Fibroblast of upper back skin (primary cell): ENCODE data around the gene ABTB1.
"Not testable (repeated sequence)": the region's sequence is repeated elsewhere in the genome, so short reads cannot be mapped to it uniquely, and the experiment has no call there.

Experiments used
- DNase-seq: peaks from one replicate; pipeline ENCODE4 v3.0.0-alpha.2; 2013

ABTB1 gene

GRCh38 chr3:127673191-127674100 is 694 bp downstream of the ABTB1 start:
- peak; percentile 51 for DNase-seq

GRCh38 chr3:127674101-127674721 is 1.5 kb downstream of the ABTB1 start:
- DNase-seq: no peak

DNA sequence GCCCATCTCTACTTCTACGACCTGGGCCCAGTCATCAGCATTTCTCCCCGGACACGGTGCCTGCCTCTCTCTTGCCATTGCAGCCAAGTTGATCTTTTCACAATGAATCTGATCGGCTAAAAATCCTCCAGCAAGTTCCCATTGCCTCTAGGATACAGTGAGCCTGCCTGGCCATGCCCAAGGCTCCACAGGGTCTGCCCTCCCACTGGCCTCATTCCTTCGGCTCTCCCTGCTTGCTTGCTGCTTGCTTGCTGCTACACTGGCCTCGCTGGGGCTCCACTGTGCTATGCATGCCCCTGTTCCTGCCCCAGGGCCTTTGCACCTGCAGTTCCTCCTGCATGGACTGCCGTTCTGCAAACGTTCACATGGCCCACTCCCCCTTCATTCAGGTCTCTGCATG is 2.0 kb downstream of the ABTB1 start:
- no peak for DNase-seq

GRCh38 chr3:127675651-127676391 is 3.1 kb downstream of the ABTB1 start:
- no peak for DNase-seq

DNA sequence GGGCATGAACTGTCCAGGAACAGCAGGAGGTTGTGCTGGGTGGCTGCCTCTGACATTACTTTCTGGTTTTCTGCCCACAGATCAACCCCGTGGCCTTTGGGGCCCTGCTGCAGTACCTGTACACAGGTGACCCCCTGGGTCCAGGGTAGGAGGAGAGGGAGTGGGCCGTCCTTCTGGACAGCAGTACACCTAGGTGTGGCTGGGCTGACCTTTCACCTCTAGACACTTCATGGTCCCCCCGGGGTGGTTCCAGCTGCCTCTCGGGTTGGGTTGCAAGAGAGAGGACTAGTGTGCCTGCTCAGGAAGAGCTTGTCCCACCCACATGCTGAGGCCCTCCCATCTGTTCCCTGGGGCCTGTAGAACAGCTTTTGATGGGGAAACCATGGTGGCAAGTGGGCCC is 3.7 kb downstream of the ABTB1 start:
- DNase-seq: no peak

GRCh38 chr3:127676921-127677351 is 4.2 kb downstream of the ABTB1 start:
- no peak for DNase-seq

DNA sequence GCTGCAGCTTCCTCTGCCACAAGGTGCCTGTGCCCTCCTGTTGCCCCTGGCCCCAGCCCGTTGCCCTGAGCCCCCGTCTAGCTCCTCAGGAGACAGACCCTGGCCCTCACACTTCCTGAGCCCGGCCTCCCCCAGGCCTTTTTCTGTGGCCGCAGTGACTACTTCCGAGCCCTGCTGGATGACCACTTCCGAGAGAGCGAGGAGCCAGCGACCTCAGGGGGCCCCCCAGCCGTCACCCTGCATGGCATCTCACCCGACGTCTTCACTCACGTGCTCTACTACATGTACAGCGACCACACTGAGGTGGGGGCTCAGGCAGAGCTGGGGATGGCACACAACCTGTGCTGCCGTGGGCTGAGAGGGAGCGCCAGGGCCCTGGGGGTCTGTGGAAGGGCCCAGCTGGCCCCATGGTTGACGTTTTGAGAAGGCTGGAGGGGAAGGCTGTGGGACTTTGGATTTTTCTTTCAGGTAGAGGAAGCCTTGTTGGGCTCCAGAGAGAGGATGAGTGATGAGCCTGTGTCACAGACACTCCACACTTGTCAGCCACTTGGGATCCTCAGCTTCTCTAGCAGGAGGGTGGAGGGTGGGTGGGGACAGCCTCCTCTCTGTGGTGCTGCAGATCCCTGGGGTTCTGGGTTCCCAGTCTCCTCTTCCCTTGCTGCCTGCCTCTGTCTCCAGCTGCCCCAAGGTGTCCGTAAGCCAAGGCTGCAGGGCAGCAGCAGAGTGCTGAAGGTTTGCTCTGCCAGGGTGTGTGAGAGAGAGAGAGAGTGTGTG is 5.0 kb downstream of the ABTB1 start:
- no peak for DNase-seq

DNA sequence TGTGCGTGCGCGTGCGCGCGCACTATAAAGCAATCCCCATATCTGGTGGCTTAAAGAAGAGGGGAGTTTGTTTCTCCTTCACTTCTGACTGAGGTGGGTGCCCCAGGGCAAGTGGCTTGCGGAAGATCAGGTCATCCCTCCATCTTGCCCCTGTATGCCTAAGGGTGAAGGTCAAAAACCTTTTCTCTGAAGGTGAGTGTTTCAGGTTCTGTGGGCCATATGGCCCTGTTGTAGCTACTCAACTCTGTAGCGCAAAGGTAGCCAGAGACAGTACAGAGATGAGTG is 5.5 kb downstream of the ABTB1 start:
- DNase-seq: no peak

GRCh38 chr3:127678611-127679533 is 6.1 kb downstream of the ABTB1 start:
- no peak for DNase-seq

DNA sequence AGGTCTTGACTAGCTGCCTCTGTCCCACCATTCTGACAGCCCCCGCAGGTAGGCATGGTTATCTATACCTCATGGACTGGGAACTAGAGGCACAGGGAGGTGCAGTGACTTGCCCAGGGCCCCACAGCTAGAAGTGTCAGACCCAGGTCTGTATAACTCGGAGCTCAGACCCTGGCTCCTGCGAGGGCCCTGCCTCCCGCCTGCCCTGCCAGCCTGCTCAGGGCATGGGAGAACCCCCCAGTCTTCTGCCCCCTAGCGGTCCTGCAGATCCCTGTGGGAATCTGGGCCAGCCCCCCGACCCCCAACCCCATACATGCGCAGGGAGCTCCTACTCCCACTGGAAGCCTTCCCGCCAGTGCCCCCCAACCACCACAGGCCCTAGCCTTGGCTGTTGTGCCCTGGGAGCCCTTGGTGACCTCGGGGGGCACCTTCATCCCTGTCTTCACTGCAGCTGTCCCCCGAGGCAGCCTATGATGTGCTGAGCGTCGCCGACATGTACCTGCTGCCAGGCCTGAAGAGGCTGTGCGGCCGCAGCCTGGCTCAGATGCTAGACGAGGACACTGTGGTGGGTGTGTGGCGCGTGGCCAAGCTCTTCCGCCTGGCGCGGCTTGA is 6.9 kb downstream of the ABTB1 start:
- DNase-seq: no peak

DNA sequence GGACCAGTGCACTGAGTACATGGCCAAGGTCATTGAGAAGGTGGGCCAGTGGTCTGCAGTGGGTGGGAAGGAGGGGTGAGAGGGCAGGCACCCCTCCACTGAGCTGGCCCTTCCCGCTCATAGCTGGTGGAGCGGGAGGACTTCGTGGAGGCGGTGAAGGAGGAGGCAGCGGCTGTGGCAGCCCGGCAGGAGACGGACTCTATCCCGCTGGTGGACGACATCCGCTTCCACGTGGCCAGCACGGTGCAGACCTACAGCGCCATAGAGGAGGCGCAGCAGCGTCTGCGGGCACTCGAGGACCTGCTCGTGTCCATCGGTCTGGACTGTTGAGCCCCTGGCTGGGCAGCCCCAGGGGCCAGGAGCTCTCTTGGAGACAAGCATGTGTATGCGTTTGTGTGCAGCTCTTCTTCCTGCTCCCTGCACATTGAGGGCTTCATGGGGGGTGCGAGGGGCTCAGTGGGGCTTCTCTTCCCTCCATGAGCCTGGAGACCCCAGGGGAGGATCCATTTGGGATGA is 7.5 kb downstream of the ABTB1 start:
- no peak for DNase-seq

DNA sequence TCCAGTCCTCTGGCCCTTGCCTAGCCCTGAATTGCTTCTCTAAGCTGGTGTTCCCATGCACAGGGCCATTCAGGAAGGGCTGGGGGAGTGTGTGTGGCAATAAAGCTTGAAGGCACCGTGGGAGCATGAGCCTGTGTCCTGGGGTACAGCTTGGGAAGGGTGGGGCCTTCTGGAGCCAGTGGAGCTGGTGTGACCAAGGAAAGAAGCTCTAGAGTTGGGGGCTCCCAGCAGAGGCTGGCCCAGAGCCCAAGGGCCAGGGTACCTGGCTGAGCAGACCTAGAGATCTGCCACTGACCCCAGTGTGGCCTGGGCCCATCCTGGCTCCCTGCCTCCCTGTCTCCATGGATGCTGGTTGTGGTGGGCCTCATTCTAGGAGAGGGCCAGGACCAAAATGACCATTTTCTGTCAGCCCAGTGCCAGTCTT is 8.1 kb downstream of the ABTB1 start:
- no peak for DNase-seq

GRCh38 chr3:127682175-127682554 is 9.4 kb downstream of the ABTB1 start:
- not testable (repeated sequence) for DNase-seq

- DNase-seq: no peak
Measured at GRCh38 chr3:127682561-127682960, 9.8 kb downstream of the ABTB1 start.

DNA sequence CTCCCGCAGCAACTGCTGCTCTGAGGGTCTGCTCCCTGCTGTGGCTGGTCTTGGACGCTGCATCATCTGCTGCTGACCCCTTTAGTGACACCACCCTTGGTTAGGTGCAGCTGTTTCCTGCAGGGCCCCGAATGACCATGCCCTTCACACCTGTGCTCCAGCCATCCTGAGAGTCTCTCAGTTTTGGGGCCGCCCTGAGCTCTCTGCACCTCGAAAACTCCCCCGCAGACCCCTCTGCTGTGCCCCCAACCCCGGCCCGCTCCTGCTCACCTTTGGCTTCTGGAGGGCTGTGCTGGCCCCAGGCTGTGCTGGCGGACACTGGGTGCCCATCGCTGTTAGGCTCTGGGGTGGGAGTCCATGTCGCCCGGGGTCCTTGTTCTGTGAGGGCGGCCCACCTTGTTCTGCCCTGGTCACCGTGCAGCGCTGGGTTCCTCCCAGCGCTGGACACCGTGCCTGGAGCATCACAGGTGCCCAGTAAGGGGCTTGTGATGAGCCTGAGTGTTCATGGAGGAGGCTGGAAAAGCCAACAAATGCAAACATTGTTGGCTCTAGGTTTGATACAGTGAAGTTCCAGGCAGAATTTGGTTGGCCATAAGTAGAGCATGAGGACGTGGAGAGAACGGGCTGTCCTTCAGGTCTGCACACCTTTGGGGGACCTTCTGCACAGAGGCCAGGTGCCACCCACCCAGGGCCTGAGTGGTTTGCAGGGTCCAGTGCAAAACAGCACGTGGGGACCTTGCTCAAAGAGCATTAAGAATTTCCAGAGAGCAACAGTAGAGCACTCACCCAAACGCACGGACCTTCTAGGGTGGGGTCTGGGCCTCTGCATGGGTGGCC is 12.3 kb downstream of the ABTB1 start:
- no peak for DNase-seq

DNA sequence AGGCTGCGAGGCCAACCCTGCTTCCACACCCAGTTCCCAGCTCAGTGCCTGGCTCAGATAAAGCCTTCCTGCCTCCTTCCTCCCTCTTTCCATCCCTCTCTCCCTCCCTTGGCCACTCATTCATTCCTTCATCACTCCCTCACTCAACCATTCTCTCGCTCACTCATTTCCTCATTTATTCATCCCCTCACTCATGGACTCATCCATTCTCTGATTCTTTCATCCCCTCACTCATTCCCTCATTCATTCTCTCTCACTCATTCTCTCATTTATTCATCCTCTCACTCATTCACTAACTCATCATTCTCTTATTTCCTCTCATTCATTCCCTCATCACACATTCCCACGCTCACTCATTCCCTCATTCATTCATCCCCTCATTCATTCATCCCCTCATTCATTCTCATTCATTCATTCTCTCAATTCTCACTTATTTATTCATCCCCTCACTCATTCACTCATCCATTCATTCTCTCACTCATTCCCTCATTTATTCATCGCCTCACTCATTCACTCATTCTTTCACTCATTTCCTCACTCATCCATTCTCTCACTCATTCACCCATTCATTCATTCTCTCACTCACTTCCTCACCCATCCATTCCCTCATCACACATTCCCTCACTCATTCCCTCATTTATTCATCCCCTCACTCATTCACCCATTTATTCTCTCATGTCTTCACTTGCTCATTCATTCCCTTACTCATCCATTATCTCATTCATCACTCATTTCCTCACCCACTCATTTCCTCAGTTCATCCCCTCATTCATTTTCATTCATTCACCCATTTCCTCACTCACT is 13.2 kb downstream of the ABTB1 start:
- no peak for DNase-seq

DNA sequence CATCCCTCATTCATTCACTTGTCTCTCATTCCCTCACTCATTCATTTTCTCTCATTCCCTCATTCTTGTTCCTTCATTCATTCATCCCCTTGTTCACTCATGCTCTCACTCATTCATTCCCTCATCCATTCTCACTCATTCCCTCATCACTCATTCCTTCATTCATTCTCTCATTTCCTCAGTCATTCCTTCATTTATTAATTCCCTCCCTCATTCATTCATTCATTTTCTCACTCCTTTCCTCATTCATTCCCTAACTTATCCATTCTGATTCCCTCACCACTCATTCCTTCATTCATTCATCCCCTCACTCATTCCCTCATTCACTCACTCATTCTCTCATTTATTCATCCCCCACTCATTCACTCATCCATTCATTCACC is 13.8 kb downstream of the ABTB1 start:
- DNase-seq: no peak

DNA sequence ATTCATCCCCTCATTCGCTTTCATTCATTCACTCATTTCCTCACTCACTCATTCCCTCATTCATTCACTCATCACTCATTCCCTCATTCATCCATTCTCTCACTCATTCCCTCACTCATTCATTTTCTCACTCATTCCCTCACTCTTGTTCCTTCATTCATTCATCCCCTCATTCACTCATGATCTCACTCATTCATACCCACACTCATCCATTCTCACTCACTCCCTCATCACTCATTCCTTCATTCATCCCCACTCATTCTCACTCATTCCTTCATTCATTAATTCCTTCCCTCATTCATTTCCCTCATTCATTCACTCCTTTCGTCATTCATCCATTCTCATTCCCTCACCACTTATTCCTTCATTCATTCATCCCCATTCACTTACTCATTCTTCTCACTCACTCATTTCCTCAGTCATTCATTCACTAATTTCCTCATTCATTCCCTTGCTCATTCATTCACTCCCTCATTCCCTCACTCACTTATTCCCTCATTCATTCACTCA is 14.5 kb downstream of the ABTB1 start:
- DNase-seq: no peak

- DNase-seq: no peak
Measured at GRCh38 chr3:127688022-127688415, 15.3 kb downstream of the ABTB1 start.
